H1 (cell line): Measurements from ENCODE around the gene LOXL4. TPM values are rescaled to one million over a fixed set of nuclear protein-coding genes. Genes with fewer than 3 reads are reported as not detected.

Experiments
- CTCF ChIA-PET: fragments of 300-600 bp; sonication (Branson Sonifier 250); formaldehyde crosslinking; loops from one replicate; lab custom pipeline; 2021; ENCODE audit not compliant: partially characterized antibody; lab: Charles Lee
- POLR2A ChIA-PET: fragments of 300-600 bp; sonication (Branson Sonifier 250); formaldehyde crosslinking; loops from one replicate; lab custom pipeline; 2021; ENCODE audit warnings: inconsistent platforms; ENCODE audit not compliant: partially characterized antibody; lab: Charles Lee
- DNase-seq, 2 experiments: peaks; one replicate each; pipeline versions ENCODE4 v3.0.0 to v3.0.0-alpha.2; 2010 to 2022; ENCODE audit warnings: low spot score in 2 of 2, low read depth in 1 of 2, mixed read lengths in 1 of 2
- FAIRE-seq: peaks from 2 replicates; lab custom pipeline; 2011; peaks lifted over from hg19 to GRCh38; lab: Jason Lieb, UNC
- H2AFZ ChIP-seq: 2 replicates; pipeline ENCODE4 v1.8.1; 2012; ENCODE audit warnings: low read length, inconsistent platforms
- H2AK5ac ChIP-seq: 2 replicates; pipeline ENCODE4 v1.6.1; 2013; ENCODE audit warnings: low read depth, low read length
- H2BK120ac ChIP-seq: replicated peaks from 2 replicates; pipeline ENCODE3; 2013; ENCODE audit warnings: low read depth, low read length, inconsistent platforms
- H2BK12ac ChIP-seq: 2 replicates; pipeline ENCODE4 v1.6.1; 2013; ENCODE audit warnings: low read depth, low read length
- H2BK15ac ChIP-seq: 2 replicates; pipeline ENCODE4 v1.6.1; 2013; ENCODE audit warnings: low read length
- H2BK20ac ChIP-seq: 2 replicates; pipeline ENCODE4 v1.6.1; 2013; ENCODE audit warnings: low read length
- H2BK5ac ChIP-seq: 2 replicates; pipeline ENCODE4 v1.6.1; 2013; ENCODE audit warnings: low read depth, low read length
- H3K14ac ChIP-seq: 2 replicates; pipeline ENCODE4 v1.6.1; 2013; ENCODE audit warnings: inconsistent platforms; ENCODE audit not compliant: insufficient read length
- H3K18ac ChIP-seq: 2 replicates; pipeline ENCODE4 v1.6.1; 2013; ENCODE audit warnings: low read length; ENCODE audit errors: extremely low read depth
- H3K23ac ChIP-seq: 2 replicates; pipeline ENCODE4 v1.6.1; 2013; ENCODE audit warnings: inconsistent platforms; ENCODE audit not compliant: insufficient read length
- H3K23me2 ChIP-seq: 2 replicates; pipeline ENCODE4 v1.6.1; 2013; ENCODE audit warnings: low read depth, low read length
- H3K27ac ChIP-seq: 2 replicates; pipeline ENCODE4 v1.6.1; 2011; ENCODE audit warnings: low read depth, low read length, inconsistent platforms
- H3K27me3 ChIP-seq, 4 experiments: replicated peaks in 1 of 4; 1 replicate in 1 of 4; 2 replicates in 3 of 4; pipeline versions ENCODE4 v1.6.1 to v1.8.1; 2011 to 2013; ENCODE audit warnings: low read length in 3 of 4, mild to moderate bottlenecking in 3 of 4, inconsistent platforms in 2 of 4, mixed read lengths in 2 of 4, moderate library complexity in 1 of 4; ENCODE audit not compliant: control insufficient read depth in 3 of 4, insufficient read depth in 3 of 4; ENCODE audit errors: extremely low read depth in 1 of 4
- H3K36me3 ChIP-seq, 4 experiments: 2 replicates each; pipeline versions ENCODE4 v1.6.1 to v1.8.1; 2011 to 2013; ENCODE audit warnings: mild to moderate bottlenecking in 4 of 4, low read length in 3 of 4, moderate library complexity in 2 of 4, control low read depth in 1 of 4, inconsistent platforms in 1 of 4; ENCODE audit not compliant: insufficient read depth in 4 of 4, control insufficient read depth in 2 of 4
- H3K4ac ChIP-seq: replicated peaks from 2 replicates; pipeline ENCODE3; 2013; ENCODE audit warnings: low read length, low read depth, mixed read lengths, inconsistent platforms; ENCODE audit not compliant: insufficient read length
- H3K4me1 ChIP-seq, 4 experiments: replicated peaks in 1 of 4; 1 replicate in 1 of 4; 2 replicates in 3 of 4; pipeline versions ENCODE4 v1.6.1 to v1.8.1; 2011 to 2013; ENCODE audit warnings: low read length in 3 of 4, inconsistent platforms in 2 of 4, mixed read lengths in 1 of 4; ENCODE audit not compliant: insufficient read depth in 4 of 4, control insufficient read depth in 3 of 4
- H3K4me2 ChIP-seq, 2 experiments: 2 replicates each; pipeline versions ENCODE4 v1.6.1 to v1.8.1; 2011 to 2013; ENCODE audit warnings: low read depth in 2 of 2, low read length in 2 of 2, control low read depth in 1 of 2, inconsistent platforms in 1 of 2, mild to moderate bottlenecking in 1 of 2; ENCODE audit not compliant: insufficient read depth in 1 of 2
- H3K4me3 ChIP-seq, 4 experiments: fragments of 200-600, 300-600 bp in 1 of 4; sonication (generic), shearing (Covaris generic), sonication (Bioruptor Twin) in 1 of 4; 2 replicates each; pipeline versions ENCODE4 v1.5.1 to v1.8.1; 2011 to 2016; ENCODE audit warnings: low read length in 4 of 4, low read depth in 3 of 4, control low read depth in 2 of 4, inconsistent platforms in 2 of 4, mild to moderate bottlenecking in 2 of 4, mixed read lengths in 1 of 4, moderate library complexity in 1 of 4; ENCODE audit not compliant: insufficient read depth in 2 of 4; ENCODE audit errors: extremely low read depth in 1 of 4
- H3K56ac ChIP-seq: replicated peaks from 2 replicates; pipeline ENCODE3; 2013; ENCODE audit warnings: low read depth, mild to moderate bottlenecking, mixed read lengths, low read length, inconsistent platforms; ENCODE audit not compliant: insufficient read length
- H3K79me1 ChIP-seq: 2 replicates; pipeline ENCODE4 v1.6.1; 2013; ENCODE audit warnings: low read depth, low read length, control low read depth
- H3K79me2 ChIP-seq, 2 experiments: 2 replicates each; pipeline versions ENCODE4 v1.6.1 to v1.8.1; 2012 to 2013; ENCODE audit warnings: low read length in 2 of 2, mild to moderate bottlenecking in 2 of 2, inconsistent platforms in 1 of 2; ENCODE audit not compliant: insufficient read depth in 2 of 2, control insufficient read depth in 1 of 2
- H3K9ac ChIP-seq, 4 experiments: replicated peaks in 1 of 4; 1 replicate in 1 of 4; 2 replicates in 3 of 4; pipeline versions ENCODE4 v1.6.1 to v1.8.1; 2011 to 2013; ENCODE audit warnings: low read depth in 3 of 4, low read length in 3 of 4, control low read depth in 2 of 4, mild to moderate bottlenecking in 2 of 4, moderate library complexity in 2 of 4, inconsistent platforms in 1 of 4; ENCODE audit errors: extremely low read depth in 1 of 4
- H3K9me3 ChIP-seq, 2 experiments: 2 replicates each; pipeline versions ENCODE4 v1.6.1 to v1.8.1; 2012 to 2013; ENCODE audit warnings: mild to moderate bottlenecking in 2 of 2, moderate library complexity in 2 of 2, control low read depth in 1 of 2, inconsistent platforms in 1 of 2, low read depth in 1 of 2, low read length in 1 of 2, mixed read lengths in 1 of 2; ENCODE audit not compliant: insufficient read depth in 2 of 2
- H4K20me1 ChIP-seq, 2 experiments: replicated peaks in 1 of 2; 2 replicates each; pipeline versions ENCODE3 to v1.8.1; 2011 to 2013; ENCODE audit warnings: inconsistent platforms in 2 of 2, low read length in 2 of 2, mild to moderate bottlenecking in 1 of 2; ENCODE audit not compliant: insufficient read depth in 2 of 2, control insufficient read depth in 1 of 2
- H4K5ac ChIP-seq: 2 replicates; pipeline ENCODE4 v1.6.1; 2013; ENCODE audit warnings: low read length, low read depth, mixed read lengths, inconsistent platforms; ENCODE audit not compliant: insufficient read length
- H4K8ac ChIP-seq: 2 replicates; pipeline ENCODE4 v1.8.0; 2013; ENCODE audit warnings: mild to moderate bottlenecking, moderate library complexity, low read length, inconsistent platforms; ENCODE audit not compliant: insufficient read depth; ENCODE audit errors: extremely low read depth
- H4K91ac ChIP-seq: replicated peaks from 2 replicates; pipeline ENCODE3; 2013; ENCODE audit warnings: low read length, mixed read lengths, inconsistent platforms; ENCODE audit not compliant: insufficient read length
- ATF3 ChIP-seq: IDR thresholded peaks from 2 replicates; pipeline ENCODE4 v1.6.1; 2011; ENCODE audit warnings: low read depth, mild to moderate bottlenecking, low read length; ENCODE audit not compliant: insufficient read depth
- BACH1 ChIP-seq: IDR thresholded peaks from 2 replicates; pipeline ENCODE4 v1.6.1; 2012; ENCODE audit warnings: low read length, improper control_type of control experiment
- CEBPB ChIP-seq: IDR thresholded peaks from 2 replicates; pipeline ENCODE4 v1.6.1; 2012; ENCODE audit warnings: low read depth, low read length
- CTBP2 ChIP-seq: IDR thresholded peaks from 2 replicates; pipeline ENCODE4 v1.7.0; 2011; ENCODE audit warnings: borderline replicate concordance, mild to moderate bottlenecking, moderate library complexity, mixed read lengths, low read length; ENCODE audit not compliant: insufficient read depth, insufficient read length
- JUN ChIP-seq: IDR thresholded peaks from 2 replicates; pipeline ENCODE4 v1.6.1; 2011; ENCODE audit warnings: low read depth, mild to moderate bottlenecking, improper control_type of control experiment, low read length
- JUND ChIP-seq: IDR thresholded peaks from 2 replicates; pipeline ENCODE4 v1.6.1; 2011; ENCODE audit warnings: mild to moderate bottlenecking, improper control_type of control experiment, low read length
- MAFK ChIP-seq: IDR thresholded peaks from 2 replicates; pipeline ENCODE4 v1.6.1; 2012; ENCODE audit warnings: low read depth, mild to moderate bottlenecking, improper control_type of control experiment, low read length
- RAD21 ChIP-seq, 2 experiments: IDR thresholded peaks in 1 of 2; conservative IDR thresholded peaks in 1 of 2; 2 replicates each; pipeline ENCODE4 v1.6.1; 2011; ENCODE audit warnings: low read depth in 2 of 2, low read length in 2 of 2, improper control_type of control experiment in 1 of 2, inconsistent platforms in 1 of 2, mild to moderate bottlenecking in 1 of 2, moderate library complexity in 1 of 2
- RFX5 ChIP-seq: IDR thresholded peaks from 2 replicates; pipeline ENCODE4 v1.6.1; 2011; ENCODE audit warnings: low read depth, low read length, improper control_type of control experiment, borderline replicate concordance
- SAP30 ChIP-seq: fragments of 300-600 bp; sonication (generic); IDR thresholded peaks from 2 replicates; pipeline ENCODE4 v1.7.1; 2012; ENCODE audit warnings: low read length, moderate library complexity, mild to moderate bottlenecking, inconsistent platforms; ENCODE audit not compliant: insufficient read depth, insufficient replicate concordance
- TAF1 ChIP-seq: IDR thresholded peaks from 2 replicates; pipeline ENCODE4 v1.6.1; 2011; ENCODE audit warnings: mild to moderate bottlenecking, low read depth, low read length
- WGBS, 2 experiments: shearing (Covaris generic) in 1 of 2; methylation state at CpG; one replicate each; pipeline versions ENCODE4 v1.1.6 to v1.1.7; 2013 to 2015; ENCODE audit warnings: low lambda C conversion rate in 2 of 2, mixed read lengths in 2 of 2, inconsistent platforms in 1 of 2, low coverage in 1 of 2, missing lambda C conversion rate in 1 of 2; ENCODE audit not compliant: insufficient replicate concordance in 2 of 2, insufficient coverage in 1 of 2, insufficient read length in 1 of 2; ENCODE audit errors: extremely low coverage in 1 of 2, missing lambda C conversion rate in 1 of 2; 5-methylcytosine and 5-hydroxymethylcytosine counted together
- polyA plus RNA-seq, 7 experiments: library from polyadenylated mRNA; depleted of rRNA in 3 of 7; stranded (reverse) in 5 of 7; unstranded in 2 of 7; fragments of >200 nt in 5 of 7; fragments of 200-250 nt in 2 of 7; gene quantifications; 1 replicate in 5 of 7; 2 replicates in 1 of 7; 4 replicates in 1 of 7; pipeline versions ENCODE4 v1.2.1 to v1.2.3, GENCODE V29; 2011 to 2013; ENCODE audit warnings: missing spikeins in 2 of 7, mixed read lengths in 2 of 7
- total RNA-seq: library from RNA; stranded (reverse); fragmentation: NEBNext Ultra II Directional; extraction: Animal tissue kit (Norgen Biotek cat#: 25700); gene quantifications from 2 replicates; pipeline ENCODE4 v1.2.1, GENCODE V29; 2021

LOXL4 gene
- total and polyA plus RNA-seq, 2 of the 8 experiments (the other 6 are each of a cell fraction or from before 2014, with no cell fraction given): 0.13 to 0.27 TPM

- Histone ChIP-seq H3K23ac (no peak overlapping the region), H3K9ac (no peak overlapping the region; a peak in 1 of 7 replicates), H2AK5ac (no peak overlapping the region), H3K4me2 (no peak overlapping the region), H3K18ac (no peak overlapping the region), H3K27ac (no peak overlapping the region), H3K79me2 (no peaks in the 10 kb centered on the region), H3K4me3 (no peak overlapping the region), H3K27me3 (no peaks in the 10 kb centered on the region), H2BK20ac (no peak overlapping the region), H3K36me3 (peaks cover 0 to 11% (median 5%) of the 10 kb centered on the region in 4 experiments; a peak in 6 of 8 replicates), H3K4me1 (peaks cover 0 to 5% (median under 1%) of the 10 kb centered on the region in 4 experiments; a peak in 3 of 7 replicates), H2BK15ac (no peak overlapping the region), H4K5ac (no peak overlapping the region), H3K4ac (no peak overlapping the region), H4K91ac (no peak overlapping the region), H2BK12ac (no peak overlapping the region), H3K56ac (no peak overlapping the region), H4K8ac (no peak overlapping the region), H2BK120ac (no peak overlapping the region), H2AFZ (no peak overlapping the region), H3K14ac (no peak overlapping the region), H3K79me1 (no peaks in the 10 kb centered on the region), H4K20me1 (no peaks in the 10 kb centered on the region), H3K9me3 (no peaks in the 10 kb centered on the region), H2BK5ac (no peak overlapping the region), H3K23me2 (no peaks in the 10 kb centered on the region)
- DNase-seq (no peak), FAIRE-seq (no peak)
- 87% methylated on average over 3 of the region's 3 CpGs; no CpG with 5 or more reads in 1 of the 2 experiments for WGBS, 2 experiments
- TF ChIP-seq MAFK (no peak), ATF3 (no peak), JUN (no peak), SAP30 (no peak), TAF1 (no peak), BACH1 (no peak), RAD21 (IDR thresholded peaks at IDR 0.05 in 1 of 2, conservative IDR thresholded peaks at IDR 0.05 in 1 of 2; ENCODE audit: low read depth in 2 of 2, low read length in 2 of 2) (no peak), CEBPB (no peak), RFX5 (no peak), JUND (no peak), CTBP2 (no peak)
- POLR2A ChIA-PET: interaction anchor here (1.3 kb wide), 1 partner anchor 20 kb away, joined by 4 read pairs; no protein-coding TSS in a partner anchor
- CTCF ChIA-PET: interaction anchor here (1.0 to 2.5 kb wide), 3 partner anchors 14 to 60 kb away, joined by 4 to 14 read pairs (median 7); partner anchors contain the start of gene LOXL4
These were observed 18.9 kb downstream of the LOXL4 start for GRCh38 chr10:98249134-98249533.
